ENCODE measurements around the gene RASGRP3. TPM values are rescaled to one million over a fixed set of nuclear protein-coding genes. Genes with fewer than 3 reads are reported as not detected.

The RASGRP3 gene
- total and polyA plus RNA-seq, 2 of the 13 experiments (the other 11 are each of a cell fraction or from before 2014, with no cell fraction given): 0.01 TPM; not detected in 1

DNA sequence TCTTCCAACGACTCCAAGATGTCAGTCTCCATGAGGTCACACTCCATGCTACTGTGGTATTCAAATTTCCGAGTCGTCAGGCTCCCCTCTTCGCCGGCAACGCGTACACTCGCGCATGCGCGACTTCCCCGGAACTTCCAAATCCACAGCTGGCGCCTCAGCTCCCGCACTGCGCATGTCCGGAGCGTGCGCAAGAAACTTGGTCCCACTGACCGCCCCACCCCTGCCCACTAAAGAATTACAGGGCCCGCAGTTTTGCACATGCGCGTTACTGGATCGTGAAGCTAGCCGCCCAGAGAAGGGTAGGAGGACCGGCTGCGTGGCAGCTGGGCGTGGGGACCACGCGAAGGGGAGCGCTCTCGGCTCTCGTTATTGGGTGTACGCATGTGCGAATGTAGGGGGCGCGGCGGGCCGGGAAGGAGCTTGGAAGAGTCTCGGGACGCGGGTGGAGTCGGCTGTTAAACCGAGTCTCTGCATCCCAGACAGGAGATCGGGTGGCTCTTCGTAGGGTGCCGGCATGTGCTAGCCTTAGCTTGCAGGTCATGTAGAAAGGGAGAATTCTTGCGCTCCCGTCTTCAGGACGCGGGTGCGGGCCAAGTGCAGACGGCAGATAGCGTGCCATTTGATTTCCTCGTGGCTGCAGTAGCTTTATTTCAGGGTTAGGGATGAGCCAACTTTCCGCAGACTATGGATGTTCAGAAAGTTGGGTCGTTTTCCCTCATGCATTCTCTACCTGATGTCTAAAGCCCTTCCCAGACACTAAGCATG is 122.9 kb downstream of the RASGRP3 start, which contains the start of gene FAM98A (continued):
- TF ChIP-seq ZNF800 (CRISPR knock-in tag; IDR thresholded peaks at IDR 0.05) (peak; percentile 73; the same call in 1 of the 2 replicates), RBAK (CRISPR knock-in tag; IDR thresholded peaks at IDR 0.05) (no peak), GATA4 (IDR thresholded peaks at IDR 0.05; ENCODE audit: borderline replicate concordance, low read depth) (peak; percentile 62; the same call in 1 of the 2 replicates), ERF (CRISPR knock-in tag; IDR thresholded peaks at IDR 0.05) (peak; percentile 84; the same call in 1 of the 2 replicates), TCF12 (IDR thresholded peaks at IDR 0.05) (no peak), TCF12 (CRISPR knock-in tag; IDR thresholded peaks at IDR 0.05) (0 out of 2 replicates have a peak, but pooled peaks have one; percentile 32), EED (CRISPR knock-in tag; IDR thresholded peaks at IDR 0.05) (peak; percentile 54), CEBPG (CRISPR knock-in tag; IDR thresholded peaks at IDR 0.05) (0 out of 2 replicates have a peak, but pooled peaks have one; percentile 20), ZNF335 (CRISPR knock-in tag; IDR thresholded peaks at IDR 0.05) (peak; percentile 42; the same call in 1 of the 2 replicates), SP4 (CRISPR knock-in tag; IDR thresholded peaks at IDR 0.05) (peak; percentile 84), THAP7 (CRISPR knock-in tag; IDR thresholded peaks at IDR 0.05) (peak; percentile 83; the same call in 1 of the 2 replicates), ZNF431 (CRISPR knock-in tag; IDR thresholded peaks at IDR 0.05; ENCODE audit: borderline replicate concordance, low read depth) (peak; percentile 94; the same call in 1 of the 2 replicates), RFXANK (CRISPR knock-in tag; IDR thresholded peaks at IDR 0.05) (peak; percentile 82; the same call in 1 of the 2 replicates), NR2F6 (IDR thresholded peaks at IDR 0.05) (no peak), NR2F6 (CRISPR knock-in tag; IDR thresholded peaks at IDR 0.05) (peak; percentile 24; the same call in 1 of the 2 replicates), FOSL1 (CRISPR knock-in tag; IDR thresholded peaks at IDR 0.05; ENCODE audit: borderline replicate concordance) (no peak), ZNF451 (CRISPR knock-in tag; IDR thresholded peaks at IDR 0.05) (peak; percentile 35; the same call in 1 of the 2 replicates), CSRNP1 (CRISPR knock-in tag; IDR thresholded peaks at IDR 0.05) (no peak), PBX3 (CRISPR knock-in tag; IDR thresholded peaks at IDR 0.05; ENCODE audit: borderline replicate concordance) (peak; percentile 59; the same call in 1 of the 2 replicates)
- TF ChIP-seq, protein P1, sequence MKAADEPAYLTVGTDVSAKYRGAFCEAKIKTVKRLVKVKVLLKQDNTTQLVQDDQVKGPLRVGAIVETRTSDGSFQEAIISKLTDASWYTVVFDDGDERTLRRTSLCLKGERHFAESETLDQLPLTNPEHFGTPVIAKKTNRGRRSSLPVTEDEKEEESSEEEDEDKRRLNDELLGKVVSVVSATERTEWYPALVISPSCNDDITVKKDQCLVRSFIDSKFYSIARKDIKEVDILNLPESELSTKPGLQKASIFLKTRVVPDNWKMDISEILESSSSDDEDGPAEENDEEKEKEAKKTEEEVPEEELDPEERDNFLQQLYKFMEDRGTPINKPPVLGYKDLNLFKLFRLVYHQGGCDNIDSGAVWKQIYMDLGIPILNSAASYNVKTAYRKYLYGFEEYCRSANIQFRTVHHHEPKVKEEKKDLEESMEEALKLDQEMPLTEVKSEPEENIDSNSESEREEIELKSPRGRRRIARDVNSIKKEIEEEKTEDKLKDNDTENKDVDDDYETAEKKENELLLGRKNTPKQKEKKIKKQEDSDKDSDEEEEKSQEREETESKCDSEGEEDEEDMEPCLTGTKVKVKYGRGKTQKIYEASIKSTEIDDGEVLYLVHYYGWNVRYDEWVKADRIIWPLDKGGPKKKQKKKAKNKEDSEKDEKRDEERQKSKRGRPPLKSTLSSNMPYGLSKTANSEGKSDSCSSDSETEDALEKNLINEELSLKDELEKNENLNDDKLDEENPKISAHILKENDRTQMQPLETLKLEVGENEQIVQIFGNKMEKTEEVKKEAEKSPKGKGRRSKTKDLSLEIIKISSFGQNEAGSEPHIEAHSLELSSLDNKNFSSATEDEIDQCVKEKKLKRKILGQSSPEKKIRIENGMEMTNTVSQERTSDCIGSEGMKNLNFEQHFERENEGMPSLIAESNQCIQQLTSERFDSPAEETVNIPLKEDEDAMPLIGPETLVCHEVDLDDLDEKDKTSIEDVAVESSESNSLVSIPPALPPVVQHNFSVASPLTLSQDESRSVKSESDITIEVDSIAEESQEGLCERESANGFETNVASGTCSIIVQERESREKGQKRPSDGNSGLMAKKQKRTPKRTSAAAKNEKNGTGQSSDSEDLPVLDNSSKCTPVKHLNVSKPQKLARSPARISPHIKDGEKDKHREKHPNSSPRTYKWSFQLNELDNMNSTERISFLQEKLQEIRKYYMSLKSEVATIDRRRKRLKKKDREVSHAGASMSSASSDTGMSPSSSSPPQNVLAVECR (CRISPR knock-in tag; IDR thresholded peaks at IDR 0.05; ENCODE audit: borderline replicate concordance): peak; percentile 73; the same call in 1 of the 2 replicates
